GM21515 (cell line): Measurements from ENCODE around the gene COX7B2.

ENCODE experiments used
- ATAC-seq: cut with Tn5 transposase; IDR thresholded peaks from one replicate; pipeline ENCODE4 v1.9.1; 2021; ENCODE audit not compliant: unreplicated experiment

Gene COX7B2, protein sequence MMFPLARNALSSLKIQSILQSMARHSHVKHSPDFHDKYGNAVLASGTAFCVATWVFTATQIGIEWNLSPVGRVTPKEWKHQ

DNA sequence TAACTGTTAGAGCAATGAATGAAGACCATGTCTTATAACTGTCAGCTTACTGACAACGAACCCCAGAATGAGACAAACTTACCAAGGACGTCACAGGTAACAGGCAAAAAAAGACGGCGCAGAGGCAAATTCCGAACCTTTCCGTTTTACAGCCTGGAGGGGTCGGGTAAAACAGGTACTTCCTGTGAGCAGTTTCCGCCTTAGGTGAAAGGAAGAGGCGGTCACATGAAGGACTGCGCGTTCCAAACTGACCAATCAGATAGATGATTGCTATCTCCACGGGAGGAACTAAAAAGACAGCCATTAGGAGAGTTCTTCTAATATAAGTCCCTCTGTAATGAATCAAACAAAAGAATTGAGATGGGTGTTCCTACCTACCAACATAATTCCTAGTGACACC is at the start of gene COX7B2:
COX7B2 (minus strand) TSS at position 168 of the 400 bp plus-strand sequence. CDS start 174,053 bp downstream, outside the sequence.
- ATAC-seq: no peak

DNA sequence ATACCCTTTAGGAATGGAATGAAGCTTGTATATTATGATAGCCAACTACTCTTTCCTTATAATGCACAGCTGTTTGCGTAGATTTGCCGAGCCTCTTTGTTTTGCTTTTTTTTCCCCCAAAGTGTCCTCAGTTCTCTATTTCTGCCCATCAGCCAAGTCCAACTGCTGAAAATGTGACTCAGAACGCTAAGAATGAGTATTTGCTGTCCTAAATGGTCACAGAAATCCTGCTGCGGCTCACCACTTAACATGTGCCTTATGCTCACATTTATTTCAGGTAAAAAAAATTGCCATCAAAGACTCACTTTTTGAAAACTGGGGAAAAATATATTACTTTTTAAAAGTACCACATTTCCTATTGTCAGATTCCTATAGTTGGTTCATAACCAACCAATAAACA is 47.4 kb upstream of the COX7B2 start:
- no peak for ATAC-seq

- ATAC-seq: no peak
Observed at GRCh38 chr4:46955601-46956000, 46.6 kb upstream of the COX7B2 start.

- ATAC-seq: no peak
Observed at GRCh38 chr4:46954643-46955042, 45.6 kb upstream of the COX7B2 start.

DNA sequence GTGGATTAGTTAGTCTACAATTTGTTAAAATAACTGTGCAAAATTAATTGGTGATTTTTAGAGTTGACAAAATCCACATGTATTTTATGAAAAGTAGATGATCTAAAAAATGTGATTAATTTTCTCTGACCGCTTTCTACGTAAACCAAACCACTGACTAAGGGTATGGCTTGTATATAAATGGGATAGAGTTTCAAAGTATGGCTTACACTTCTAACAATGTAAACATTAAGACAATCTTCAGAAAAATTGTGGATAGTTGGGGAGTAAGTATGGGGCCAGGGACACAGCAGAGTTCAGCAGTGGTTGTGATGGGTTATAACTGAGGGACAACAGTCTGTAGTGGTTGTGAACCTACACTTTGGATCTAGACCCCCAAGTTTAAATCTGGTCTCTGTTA is 44.5 kb upstream of the COX7B2 start:
- no peak for ATAC-seq

- ATAC-seq: no peak
Observed at GRCh38 chr4:46952451-46952850, 43.4 kb upstream of the COX7B2 start.

- no peak for ATAC-seq
Observed at GRCh38 chr4:46950826-46951225, 41.8 kb upstream of the COX7B2 start.

GRCh38 chr4:46949822-46950221 is 40.8 kb upstream of the COX7B2 start:
- no peak for ATAC-seq

DNA sequence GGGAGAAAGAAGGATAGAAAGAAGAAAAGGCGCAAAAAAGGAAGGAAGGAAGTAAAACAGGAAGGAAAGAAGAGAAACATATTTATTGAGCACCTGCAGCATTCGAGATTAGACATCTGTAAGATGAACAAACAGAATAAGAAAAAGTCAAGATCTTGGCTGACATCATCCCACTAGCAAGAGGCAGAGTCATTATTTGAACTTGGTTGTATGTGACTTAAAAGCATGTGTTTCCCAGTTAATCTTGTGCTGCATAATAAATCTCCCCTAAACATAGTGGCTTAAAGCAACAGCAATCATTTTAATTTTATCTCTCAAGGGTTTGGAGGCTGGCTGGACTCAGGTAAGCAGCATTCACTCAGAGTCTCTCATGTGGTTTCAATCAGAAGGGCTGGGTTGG is 38.5 kb upstream of the COX7B2 start:
- ATAC-seq: no peak

GRCh38 chr4:46946919-46947536 is 38.0 kb upstream of the COX7B2 start:
- ATAC-seq: no peak

DNA sequence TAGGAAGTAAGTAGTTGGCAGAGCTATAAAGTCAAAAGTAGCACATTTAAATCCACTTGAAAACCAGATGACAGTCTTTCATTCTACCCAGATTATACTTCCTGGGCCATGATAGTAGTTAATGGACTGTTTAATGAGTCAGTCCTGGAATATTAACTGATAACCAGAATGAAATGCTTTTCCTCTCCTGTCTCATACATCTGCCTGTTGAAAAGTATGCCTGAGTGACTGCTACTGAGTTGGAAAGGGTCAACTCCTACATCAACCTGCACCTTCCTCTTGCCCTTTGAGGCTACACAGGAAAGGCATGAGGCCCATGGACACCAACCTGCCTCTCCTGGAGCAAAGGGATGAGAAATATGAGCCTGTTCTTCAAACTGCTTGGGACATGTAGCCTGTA is 36.0 kb upstream of the COX7B2 start:
- ATAC-seq: no peak

- no peak for ATAC-seq
Observed at GRCh38 chr4:46944345-46944744, 35.3 kb upstream of the COX7B2 start.

GRCh38 chr4:46937493-46937892 is 28.4 kb upstream of the COX7B2 start:
- ATAC-seq: no peak

- no peak for ATAC-seq
Observed at GRCh38 chr4:46934726-46935125, 25.7 kb upstream of the COX7B2 start.

DNA sequence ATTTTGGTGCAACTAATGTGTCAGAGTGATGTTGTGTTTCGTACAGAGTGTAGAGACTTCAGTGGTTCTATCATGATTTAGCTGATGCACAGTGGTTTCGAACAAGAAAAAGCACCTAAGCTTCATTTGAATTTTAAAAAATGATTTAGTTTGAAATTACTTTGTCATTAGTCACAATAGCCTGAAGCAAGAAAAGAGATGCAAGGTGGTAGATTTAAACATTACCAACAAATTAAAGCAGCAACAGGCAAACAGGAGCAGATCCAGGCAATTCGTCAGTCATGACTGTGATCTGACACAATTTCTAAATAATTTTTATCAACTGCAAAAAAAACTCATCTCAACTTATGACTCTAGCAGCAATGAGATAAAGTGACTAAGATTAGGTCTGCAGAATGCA is 24.6 kb upstream of the COX7B2 start:
- ATAC-seq: no peak

DNA sequence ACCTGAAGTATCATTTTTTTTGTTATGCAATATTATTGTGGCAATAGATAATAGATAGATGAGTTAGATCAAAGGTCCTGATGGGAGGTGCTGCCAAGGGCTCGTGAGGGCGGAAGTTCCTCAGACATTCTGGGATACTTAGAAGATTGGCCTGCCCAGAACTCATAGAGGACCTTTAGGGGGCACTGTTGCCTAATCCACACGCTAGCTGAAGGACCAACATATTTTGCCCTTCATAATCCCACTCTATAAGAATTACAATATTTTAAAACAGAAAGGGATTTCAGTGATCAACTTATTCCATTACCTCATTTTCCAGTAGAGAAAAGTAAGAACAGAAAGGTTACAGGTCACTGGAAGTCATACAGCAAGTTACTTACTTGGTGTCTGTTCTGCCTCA is 22.9 kb upstream of the COX7B2 start:
- peak; percentile 80 for ATAC-seq

DNA sequence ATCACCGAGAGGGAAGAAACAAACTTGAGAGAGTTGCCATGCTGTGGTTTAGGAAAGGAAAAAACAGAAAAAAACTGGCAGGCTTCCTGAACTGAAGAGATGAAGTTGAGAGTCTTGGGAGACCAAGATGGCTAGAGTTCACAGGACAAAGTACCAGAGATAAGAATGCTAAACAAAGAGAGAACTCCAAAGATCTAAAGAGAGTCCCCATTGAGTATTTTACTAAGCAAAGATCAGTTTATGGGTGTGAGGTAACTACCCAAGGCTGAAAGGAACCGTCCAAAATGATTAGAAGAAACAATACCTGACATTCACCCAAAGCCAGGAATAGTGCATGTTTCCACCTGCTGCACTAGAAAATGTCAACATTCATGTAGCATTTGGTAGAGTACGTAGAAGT is 21.8 kb upstream of the COX7B2 start:
- no peak for ATAC-seq

DNA sequence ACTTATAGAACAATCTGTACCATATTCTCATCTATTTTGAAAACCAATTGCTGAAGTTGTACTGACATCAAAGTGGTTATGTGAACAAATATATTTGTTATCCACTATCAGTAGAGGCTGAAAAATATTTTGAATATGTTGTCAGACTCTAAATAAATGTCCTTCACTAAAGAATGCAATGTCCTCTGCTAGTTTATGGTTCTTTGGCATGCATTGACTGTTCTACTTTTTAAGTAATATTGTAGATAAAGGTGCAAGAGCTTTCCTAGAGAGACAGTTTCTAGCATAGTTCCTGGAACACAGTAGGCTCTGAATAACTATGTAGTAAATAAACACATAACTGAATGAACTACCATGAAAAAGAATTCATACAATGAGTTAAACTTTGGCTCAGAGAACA is 18.2 kb upstream of the COX7B2 start:
- ATAC-seq: no peak

GRCh38 chr4:46924789-46925529 is 15.9 kb upstream of the COX7B2 start:
- no peak for ATAC-seq

- ATAC-seq: no peak
Observed at GRCh38 chr4:46922205-46922604, 13.2 kb upstream of the COX7B2 start.

GRCh38 chr4:46908148-46908547 is 897 bp downstream of the COX7B2 start:
- no peak for ATAC-seq

DNA sequence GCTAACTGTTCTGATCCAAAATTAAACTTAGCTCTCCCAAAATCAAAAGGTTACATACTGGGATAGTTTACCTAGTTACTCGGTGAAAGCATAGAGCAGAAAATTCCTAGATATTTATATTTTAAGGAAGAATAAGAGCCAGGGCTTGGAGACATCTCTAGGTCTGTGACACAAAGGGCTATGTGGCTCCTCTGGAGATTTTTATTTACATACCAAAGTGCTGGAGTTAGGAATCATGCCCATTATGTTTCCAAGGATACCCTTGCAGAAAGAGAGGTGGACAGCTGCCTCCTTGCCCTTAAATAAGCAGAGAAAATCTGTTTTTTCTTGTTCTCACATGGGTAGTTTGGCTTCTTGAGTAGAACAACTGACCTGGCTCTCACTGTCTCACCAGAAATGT is 9.0 kb downstream of the COX7B2 start:
- ATAC-seq: no peak

GRCh38 chr4:46894826-46895225 is 14.2 kb downstream of the COX7B2 start:
- no peak for ATAC-seq
